HL-60 (cell line): ENCODE data around the gene BTN2A1.
A peak's percentile ranks its signal among the peaks of the same experiment; 100 is the strongest.
"Not testable (repeated sequence)": the region's sequence is repeated elsewhere in the genome, so short reads cannot be mapped to it uniquely, and the experiment has no call there.

Experiments used
- DNase-seq, 2 experiments: peaks; one replicate each; pipeline ENCODE4 v3.0.0-alpha.2; 2010 to 2020; ENCODE audit warnings: low read depth in 1 of 2, low spot score in 1 of 2
- H3K27ac ChIP-seq: fragments of 250-450 bp; sonication (Bioruptor Pico); replicated peaks from 2 replicates; pipeline ENCODE4 v1.5.1; 2020; ENCODE audit warnings: mild to moderate bottlenecking, moderate library complexity
- H3K27me3 ChIP-seq: fragments of 250-450 bp; sonication (Bioruptor Pico); 2 replicates; pipeline ENCODE4 v1.5.1; 2021; ENCODE audit warnings: mild to moderate bottlenecking, moderate library complexity; ENCODE audit not compliant: insufficient read depth, poor library complexity, severe bottlenecking
- H3K4me3 ChIP-seq: replicated peaks from 2 replicates; pipeline ENCODE4 v1.5.1; 2011; ENCODE audit warnings: mild to moderate bottlenecking, control low read depth, low read length; ENCODE audit not compliant: insufficient read depth
- CTCF ChIP-seq: IDR thresholded peaks from one replicate; pipeline ENCODE4 v1.5.1; 2011; ENCODE audit warnings: low read length, control low read depth, inconsistent platforms; ENCODE audit not compliant: insufficient read depth
- GABPA ChIP-seq: IDR thresholded peaks from 2 replicates; pipeline ENCODE4 v1.6.1; 2012; ENCODE audit warnings: low read depth
- POLR2AphosphoS5 ChIP-seq: IDR thresholded peaks from 2 replicates; pipeline ENCODE4 v1.6.1; 2012; ENCODE audit warnings: low read depth
- REST ChIP-seq: IDR thresholded peaks from 2 replicates; pipeline ENCODE4 v1.6.1; 2012; ENCODE audit warnings: low read depth; ENCODE audit not compliant: insufficient replicate concordance
- SPI1 ChIP-seq: IDR thresholded peaks from 2 replicates; pipeline ENCODE4 v1.6.1; 2012; ENCODE audit warnings: low read depth, mild to moderate bottlenecking, borderline replicate concordance

Gene BTN2A1

GRCh38 chr6:26459023-26459810 is 1.5 kb downstream of the BTN2A1 start:
- DNase-seq: no peak
- Histone ChIP-seq H3K27me3 (no peaks in the 10 kb centered on the region), H3K27ac (no peak overlapping the region), H3K4me3 (peak overlapping the region; percentile 87)
- TF ChIP-seq REST (no peak), GABPA (no peak), CTCF (no peak), SPI1 (no peak), POLR2AphosphoS5 (no peak)

- not testable (repeated sequence) for H3K27ac ChIP-seq, H3K4me3 ChIP-seq, DNase-seq, H3K27me3 ChIP-seq
Observed at GRCh38 chr6:26461353-26461752, 3.6 kb downstream of the BTN2A1 start.

GRCh38 chr6:26464014-26464413 is 6.3 kb downstream of the BTN2A1 start:
- no peaks in the 10 kb centered on the region for H3K27me3 ChIP-seq
- no peak overlapping the region for H3K4me3 ChIP-seq
- no peak overlapping the region for H3K27ac ChIP-seq
- no peak for DNase-seq
- TF ChIP-seq POLR2AphosphoS5 (no peak), CTCF (no peak), GABPA (no peak), REST (no peak), SPI1 (no peak)

GRCh38 chr6:26464416-26465131 is 6.8 kb downstream of the BTN2A1 start:
- Histone ChIP-seq H3K27ac (no peak overlapping the region), H3K4me3 (no peak overlapping the region), H3K27me3 (no peaks in the 10 kb centered on the region)
- TF ChIP-seq SPI1 (no peak), CTCF (no peak), GABPA (no peak), REST (no peak)
- no peak for DNase-seq
